GM08714 (cell line): ENCODE measurements around the gene FZD10.

Experiments used
- H3K4me3 ChIP-seq: fragments of 200-500 bp; sonication (Bioruptor generic); 2 replicates; pipeline ENCODE4 v1.5.1; 2014; ENCODE audit warnings: mild to moderate bottlenecking, low read length, inconsistent platforms
- ZNF274 ChIP-seq: IDR thresholded peaks from 2 replicates; pipeline ENCODE4 v1.6.1; 2012; ENCODE audit warnings: mild to moderate bottlenecking, low read depth, low read length

The FZD10 gene

GRCh38 chr12:130195369-130195768, 33.1 kb downstream of the FZD10 start:
- no peak for TF ChIP-seq ZNF274
- H3K4me3 ChIP-seq, result no peak overlapping the region

DNA sequence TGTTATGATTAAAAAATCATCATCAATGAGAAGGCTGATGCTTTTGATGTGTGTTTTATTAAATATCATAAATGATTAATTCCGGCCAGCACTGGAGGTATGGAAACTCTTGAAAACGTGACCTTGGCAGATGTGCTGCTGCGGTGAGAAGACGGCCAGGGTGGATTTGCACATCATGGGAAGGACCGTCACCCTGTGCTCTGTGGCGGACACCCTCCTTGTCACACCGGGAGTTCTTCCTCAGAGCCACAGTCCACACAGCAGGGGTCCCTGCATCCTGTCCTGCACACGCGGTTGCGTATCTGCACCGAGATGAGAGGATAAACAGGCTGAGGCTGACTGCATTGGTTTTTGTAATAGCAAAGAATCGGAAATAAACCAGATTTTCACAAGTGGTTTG, 33.5 kb downstream of the FZD10 start:
- TF ChIP-seq ZNF274, result no peak
- H3K4me3 ChIP-seq, result no peak overlapping the region

DNA sequence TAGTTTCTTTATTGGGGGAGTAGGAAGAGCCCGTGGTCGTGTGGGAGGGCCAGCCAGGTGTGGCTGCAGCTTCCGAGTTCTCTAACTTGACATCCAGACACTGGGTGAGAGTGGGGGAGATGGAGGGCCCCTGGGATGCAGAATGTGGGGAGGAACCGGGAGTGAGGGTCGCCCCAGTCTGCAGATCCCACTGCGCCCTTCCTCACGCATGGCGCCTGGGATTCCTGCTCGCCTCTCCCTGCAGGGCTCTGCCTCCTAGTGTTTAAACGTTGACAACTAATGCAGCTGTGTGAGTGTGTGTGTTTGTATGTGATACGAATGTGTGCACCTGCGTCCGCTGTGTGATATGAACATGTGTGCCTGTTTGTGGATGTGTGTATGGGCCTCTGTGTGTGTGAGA, 34.6 kb downstream of the FZD10 start:
- no peak for TF ChIP-seq ZNF274
- H3K4me3 ChIP-seq, result no peak overlapping the region

GRCh38 chr12:130198026-130198662, 35.9 kb downstream of the FZD10 start:
- H3K4me3 ChIP-seq, result no peak overlapping the region
- no peak for TF ChIP-seq ZNF274

- no peak for TF ChIP-seq ZNF274
- H3K4me3 ChIP-seq, result no peak overlapping the region
Observed at GRCh38 chr12:130198663-130199060, 36.4 kb downstream of the FZD10 start.

GRCh38 chr12:130199581-130200390, 37.5 kb downstream of the FZD10 start:
- TF ChIP-seq ZNF274, result no peak

GRCh38 chr12:130200445-130200844, 38.2 kb downstream of the FZD10 start:
- no peak overlapping the region for H3K4me3 ChIP-seq
- TF ChIP-seq ZNF274, result no peak

More at GRCh38 chr12:130199581-130200390, 37.5 kb downstream of the FZD10 start:
- no peak overlapping the region for H3K4me3 ChIP-seq

GRCh38 chr12:130201037-130201436, 38.8 kb downstream of the FZD10 start:
- no peak for TF ChIP-seq ZNF274
- no peak overlapping the region for H3K4me3 ChIP-seq

GRCh38 chr12:130202201-130202600, 39.9 kb downstream of the FZD10 start:
- TF ChIP-seq ZNF274, result no peak
- H3K4me3 ChIP-seq, result no peak overlapping the region

DNA sequence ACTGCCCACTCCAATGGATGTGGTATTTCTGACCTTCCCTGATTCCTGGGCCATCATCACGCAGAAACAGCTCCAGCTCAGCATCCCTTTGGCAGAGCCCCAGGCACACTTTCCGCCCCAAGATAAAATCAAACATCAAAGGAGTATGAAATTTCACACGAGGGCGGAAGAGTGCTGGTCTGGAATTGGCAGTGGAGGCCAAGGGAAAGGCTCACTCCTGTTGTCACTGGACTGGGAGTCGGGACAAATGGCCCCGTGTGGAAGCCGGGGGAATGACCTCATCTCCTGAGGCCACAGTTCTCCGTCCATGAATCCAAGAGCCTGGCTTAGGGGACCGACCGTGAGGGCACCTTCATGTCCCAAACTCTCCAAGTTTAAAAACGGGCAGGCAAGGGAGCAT, 40.9 kb downstream of the FZD10 start:
- no peak overlapping the region for H3K4me3 ChIP-seq
- TF ChIP-seq ZNF274, result no peak

GRCh38 chr12:130204541-130204953, 42.3 kb downstream of the FZD10 start:
- no peak for TF ChIP-seq ZNF274

DNA sequence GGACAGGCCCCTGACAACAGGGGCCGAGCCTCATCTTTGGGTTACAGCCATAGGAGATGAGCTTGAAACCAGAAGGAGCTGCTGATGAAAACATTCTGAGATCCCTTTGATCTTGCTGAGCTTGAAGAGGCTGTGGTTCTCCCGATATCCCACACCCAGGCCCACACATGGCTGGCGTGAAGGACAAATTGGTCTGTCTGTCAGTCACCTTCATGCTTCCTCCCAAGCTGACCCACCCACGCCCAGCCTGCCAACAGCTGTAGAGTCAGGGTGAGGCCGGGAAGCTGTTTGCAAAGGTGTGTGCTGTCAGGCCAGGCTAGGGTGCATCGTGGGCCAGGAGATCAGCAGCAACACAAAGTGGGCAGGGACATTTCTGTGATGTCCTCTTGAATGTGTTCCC, 43.2 kb downstream of the FZD10 start:
- no peak for TF ChIP-seq ZNF274
- H3K4me3 ChIP-seq, result no peak overlapping the region

More at GRCh38 chr12:130204541-130204953, 42.3 kb downstream of the FZD10 start:
- H3K4me3 ChIP-seq, result no peak overlapping the region

GRCh38 chr12:130212384-130212989, 50.2 kb downstream of the FZD10 start:
- TF ChIP-seq ZNF274, result no peak
- no peak overlapping the region for H3K4me3 ChIP-seq

GRCh38 chr12:130213249-130213648, 51.0 kb downstream of the FZD10 start:
- TF ChIP-seq ZNF274, result no peak
- no peak overlapping the region for H3K4me3 ChIP-seq

GRCh38 chr12:130214686-130215395, 52.6 kb downstream of the FZD10 start:
- TF ChIP-seq ZNF274, result no peak
- no peak overlapping the region for H3K4me3 ChIP-seq
